ENCODE data around the gene RBFOX2. TPM values are rescaled to one million over a fixed set of nuclear protein-coding genes. Genes with fewer than 3 reads are reported as not detected.

The RBFOX2 gene
- total and polyA plus RNA-seq, 12 donors = 15.7 to 86.6 (median 69.8) TPM

DNA sequence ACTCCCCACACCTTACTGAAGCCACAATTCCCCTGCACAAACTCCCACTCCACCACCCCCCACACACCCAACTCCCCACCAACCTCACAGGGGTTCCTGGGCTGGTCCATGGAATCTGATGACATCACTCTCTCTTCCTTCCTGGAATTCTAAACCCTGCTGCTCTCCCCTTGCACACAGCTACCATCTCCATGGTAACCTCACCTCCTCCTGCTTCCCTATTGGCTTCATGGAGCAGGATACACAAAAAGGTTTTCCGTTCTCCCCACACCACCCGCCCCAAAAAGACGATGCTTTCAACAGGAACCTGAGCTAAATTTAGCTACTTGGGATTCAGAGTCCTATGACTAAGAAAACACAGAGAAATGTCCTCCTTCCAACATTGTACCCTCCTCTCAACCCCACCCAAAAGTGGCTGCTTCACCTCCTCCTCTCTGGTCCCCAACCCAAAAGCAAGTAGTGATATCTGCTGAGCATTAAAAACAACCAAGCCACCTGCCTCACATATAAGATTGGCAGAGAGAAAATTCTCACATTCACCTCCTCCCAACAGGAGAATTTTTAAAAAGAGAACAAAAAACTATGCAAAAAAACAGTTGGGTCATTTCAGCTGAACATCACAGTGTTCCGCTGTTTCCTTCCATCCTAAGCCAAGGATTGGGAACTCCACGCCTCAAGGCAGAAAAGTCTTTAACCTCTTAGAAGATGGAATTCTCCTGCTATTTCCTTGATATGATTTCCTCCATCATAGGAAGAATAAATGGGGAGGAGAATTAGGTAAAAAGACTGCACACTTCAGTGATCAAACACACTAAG lies 66.9 kb downstream of the RBFOX2 start:
- TF ChIP-seq, protein P1, sequence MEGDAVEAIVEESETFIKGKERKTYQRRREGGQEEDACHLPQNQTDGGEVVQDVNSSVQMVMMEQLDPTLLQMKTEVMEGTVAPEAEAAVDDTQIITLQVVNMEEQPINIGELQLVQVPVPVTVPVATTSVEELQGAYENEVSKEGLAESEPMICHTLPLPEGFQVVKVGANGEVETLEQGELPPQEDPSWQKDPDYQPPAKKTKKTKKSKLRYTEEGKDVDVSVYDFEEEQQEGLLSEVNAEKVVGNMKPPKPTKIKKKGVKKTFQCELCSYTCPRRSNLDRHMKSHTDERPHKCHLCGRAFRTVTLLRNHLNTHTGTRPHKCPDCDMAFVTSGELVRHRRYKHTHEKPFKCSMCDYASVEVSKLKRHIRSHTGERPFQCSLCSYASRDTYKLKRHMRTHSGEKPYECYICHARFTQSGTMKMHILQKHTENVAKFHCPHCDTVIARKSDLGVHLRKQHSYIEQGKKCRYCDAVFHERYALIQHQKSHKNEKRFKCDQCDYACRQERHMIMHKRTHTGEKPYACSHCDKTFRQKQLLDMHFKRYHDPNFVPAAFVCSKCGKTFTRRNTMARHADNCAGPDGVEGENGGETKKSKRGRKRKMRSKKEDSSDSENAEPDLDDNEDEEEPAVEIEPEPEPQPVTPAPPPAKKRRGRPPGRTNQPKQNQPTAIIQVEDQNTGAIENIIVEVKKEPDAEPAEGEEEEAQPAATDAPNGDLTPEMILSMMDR (IDR thresholded peaks at IDR 0.05) = no peak
- no peak for TF ChIP-seq POLR2A (IDR thresholded peaks at IDR 0.05)
- peak; percentile 16 to 68 (median 29) for DNase-seq
- whole genome bisulfite sequencing, 4 donors = 48 to 58% (median 53%) methylated on average over 5 of the region's 5 CpGs
- peak overlapping the region in 1 of 4 donors; percentile 27 for H3K4me3 ChIP-seq
- H3K36me3 ChIP-seq (replicated peaks in 1 of 2) = no peaks in the 10 kb centered on the region
- peak overlapping the region in 2 of 5 donors; percentile 33 to 61 for H3K27ac ChIP-seq
- intact Hi-C loops (cut with DNase I) = loop anchor here in 1 of 2 donors (10.0 kb wide), 1 partner anchor 63 kb away; the partner anchor contains the start of gene RBFOX2
- H3K9me3 ChIP-seq (replicated peaks in 1 of 3) = no peaks in the 10 kb centered on the region
- peaks cover 4 to 70% of the 10 kb centered on the region in 2 donors for H3K4me1 ChIP-seq (replicated peaks in 1 of 2)
- no peaks in the 10 kb centered on the region for H3K27me3 ChIP-seq

- DNase-seq = no peak
- Histone ChIP-seq H3K27ac (peak overlapping the region in 1 of 5 donors; percentile 61), H3K36me3 (replicated peaks in 1 of 2) (no peaks in the 10 kb centered on the region), H3K4me3 (no peak overlapping the region), H3K9me3 (replicated peaks in 1 of 3) (no peaks in the 10 kb centered on the region), H3K4me1 (replicated peaks in 1 of 2) (peaks cover 4 to 72% of the 10 kb centered on the region in 2 donors), H3K27me3 (no peaks in the 10 kb centered on the region)
- WGBS, 4 donors = 62 to 70% (median 67%) methylated on average over 2 of the region's 2 CpGs
- TF ChIP-seq, protein P1 (IDR thresholded peaks at IDR 0.05) = no peak
- no peak for TF ChIP-seq POLR2A (IDR thresholded peaks at IDR 0.05)
- intact Hi-C loops (cut with DNase I) = loop anchor here in 1 of 2 donors (10.0 kb wide), 1 partner anchor 64 kb away; the partner anchor contains the start of gene RBFOX2
Measured at GRCh38 chr22:35960854-35961253, 67.8 kb downstream of the RBFOX2 start.

GRCh38 chr22:35959121-35959800 lies 69.4 kb downstream of the RBFOX2 start:
- intact Hi-C loops (cut with DNase I) = no loop called here
- Histone ChIP-seq H3K4me3 (no peak overlapping the region), H3K9me3 (replicated peaks in 1 of 3) (no peaks in the 10 kb centered on the region), H3K4me1 (replicated peaks in 1 of 2) (peaks cover 0 to 68% of the 10 kb centered on the region in 2 donors), H3K27me3 (no peaks in the 10 kb centered on the region), H3K36me3 (replicated peaks in 1 of 2) (no peaks in the 10 kb centered on the region), H3K27ac (no peak overlapping the region)
- no peak for DNase-seq
- 87 to 93% (median 92%) methylated on average over 5 of the region's 5 CpGs for WGBS, 4 donors
- TF ChIP-seq, protein P1 (IDR thresholded peaks at IDR 0.05) = no peak
- no peak for TF ChIP-seq POLR2A (IDR thresholded peaks at IDR 0.05)

- TF ChIP-seq, protein P1 (IDR thresholded peaks at IDR 0.05) = no peak
- TF ChIP-seq POLR2A (IDR thresholded peaks at IDR 0.05) = no peak
- peak in 1 of 7 donors; percentile 12 for DNase-seq
- H3K27me3 ChIP-seq = no peaks in the 10 kb centered on the region
- intact Hi-C loops (cut with DNase I) = no loop called here
- peak overlapping the region in 1 of 5 donors; percentile 31 for H3K27ac ChIP-seq
- peaks cover 0 to 58% of the 10 kb centered on the region in 2 donors for H3K4me1 ChIP-seq (replicated peaks in 1 of 2)
- H3K36me3 ChIP-seq (replicated peaks in 1 of 2) = no peaks in the 10 kb centered on the region
- no peak overlapping the region for H3K4me3 ChIP-seq
- 31 to 40% (median 39%) methylated on average over 2 of the region's 2 CpGs for WGBS, 4 donors
- no peaks in the 10 kb centered on the region for H3K9me3 ChIP-seq (replicated peaks in 1 of 3)
Measured at GRCh38 chr22:35958334-35958733, 70.3 kb downstream of the RBFOX2 start.

Data from adrenal gland (tissue), 12 donors.